ENCODE measurements around the gene IL22RA1.

The IL22RA1 gene

DNA sequence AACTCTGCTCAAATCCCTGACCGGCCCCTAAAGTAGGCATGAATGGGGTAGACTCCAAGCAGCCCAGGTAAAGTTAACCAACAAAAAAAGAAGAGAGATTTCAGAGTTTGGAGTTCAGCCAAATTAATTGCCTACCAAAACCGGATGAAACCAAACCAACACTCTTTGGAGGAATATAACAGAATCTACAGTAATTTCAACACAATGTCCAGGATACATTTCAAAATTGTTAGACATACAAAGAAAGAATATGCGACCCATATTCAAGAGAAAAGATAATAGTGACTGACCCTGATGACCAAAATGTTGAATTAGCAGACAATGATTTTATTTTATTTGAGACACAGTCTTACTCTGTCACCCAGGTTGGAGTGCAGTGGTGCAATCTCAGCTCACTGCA is 12.6 kb downstream of the IL22RA1 start:
- TF ChIP-seq, protein P1, sequence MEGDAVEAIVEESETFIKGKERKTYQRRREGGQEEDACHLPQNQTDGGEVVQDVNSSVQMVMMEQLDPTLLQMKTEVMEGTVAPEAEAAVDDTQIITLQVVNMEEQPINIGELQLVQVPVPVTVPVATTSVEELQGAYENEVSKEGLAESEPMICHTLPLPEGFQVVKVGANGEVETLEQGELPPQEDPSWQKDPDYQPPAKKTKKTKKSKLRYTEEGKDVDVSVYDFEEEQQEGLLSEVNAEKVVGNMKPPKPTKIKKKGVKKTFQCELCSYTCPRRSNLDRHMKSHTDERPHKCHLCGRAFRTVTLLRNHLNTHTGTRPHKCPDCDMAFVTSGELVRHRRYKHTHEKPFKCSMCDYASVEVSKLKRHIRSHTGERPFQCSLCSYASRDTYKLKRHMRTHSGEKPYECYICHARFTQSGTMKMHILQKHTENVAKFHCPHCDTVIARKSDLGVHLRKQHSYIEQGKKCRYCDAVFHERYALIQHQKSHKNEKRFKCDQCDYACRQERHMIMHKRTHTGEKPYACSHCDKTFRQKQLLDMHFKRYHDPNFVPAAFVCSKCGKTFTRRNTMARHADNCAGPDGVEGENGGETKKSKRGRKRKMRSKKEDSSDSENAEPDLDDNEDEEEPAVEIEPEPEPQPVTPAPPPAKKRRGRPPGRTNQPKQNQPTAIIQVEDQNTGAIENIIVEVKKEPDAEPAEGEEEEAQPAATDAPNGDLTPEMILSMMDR (IDR thresholded peaks at IDR 0.05; ENCODE audit: low read depth, low read length, missing control alignments): no peak
- H3K4me3 ChIP-seq (ENCODE audit: low read depth, low read length): no peak overlapping the region
- in situ Hi-C loops (cut with HindIII; ENCODE audit: low sequenced_read_pairs): no loop called here
- no peak for DNase-seq (ENCODE audit: low read depth)

DNA sequence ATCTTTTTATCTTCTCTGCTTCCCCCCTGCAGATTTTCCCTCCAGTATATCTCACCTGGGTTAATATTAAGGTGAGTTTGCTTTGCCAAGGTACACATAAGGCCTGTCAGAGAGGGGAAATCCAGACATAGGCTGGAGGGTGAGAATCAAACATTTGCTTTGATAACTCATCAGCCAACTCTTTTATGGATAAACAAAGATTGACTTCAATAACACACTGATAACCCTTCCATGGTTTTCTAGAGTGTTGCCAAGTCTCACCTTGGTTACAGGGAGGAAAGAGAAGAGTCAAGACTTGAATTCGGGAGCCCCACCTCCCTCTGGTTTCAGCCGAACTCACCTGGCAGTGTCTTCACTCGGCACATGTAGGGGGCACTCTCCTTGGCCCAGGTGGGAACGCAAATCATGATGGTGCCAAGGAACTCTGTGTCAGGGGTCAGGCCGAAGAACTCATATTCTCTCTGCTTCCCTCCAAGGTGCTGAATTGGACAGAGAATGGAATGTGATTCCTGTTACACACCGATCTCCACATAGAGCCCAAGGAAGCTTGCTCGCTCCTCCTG is 15.1 kb downstream of the IL22RA1 start:
- DNase-seq (ENCODE audit: low read depth): no peak
- in situ Hi-C loops (cut with HindIII; ENCODE audit: low sequenced_read_pairs): no loop called here
- TF ChIP-seq, protein P1 (IDR thresholded peaks at IDR 0.05; ENCODE audit: low read depth, low read length, missing control alignments): no peak
- no peak overlapping the region for H3K4me3 ChIP-seq (ENCODE audit: low read depth, low read length)

- in situ Hi-C loops (cut with HindIII; ENCODE audit: low sequenced_read_pairs): no loop called here
- no peak overlapping the region for H3K4me3 ChIP-seq (ENCODE audit: low read depth, low read length)
- TF ChIP-seq, protein P1 (IDR thresholded peaks at IDR 0.05; ENCODE audit: low read depth, low read length, missing control alignments): no peak
- no peak for DNase-seq (ENCODE audit: low read depth)
These were observed 15.7 kb downstream of the IL22RA1 start for GRCh38 chr1:24127134-24127800.

GRCh38 chr1:24126672-24127023 is 16.3 kb downstream of the IL22RA1 start:
- in situ Hi-C loops (cut with HindIII; ENCODE audit: low sequenced_read_pairs): no loop called here

DNA sequence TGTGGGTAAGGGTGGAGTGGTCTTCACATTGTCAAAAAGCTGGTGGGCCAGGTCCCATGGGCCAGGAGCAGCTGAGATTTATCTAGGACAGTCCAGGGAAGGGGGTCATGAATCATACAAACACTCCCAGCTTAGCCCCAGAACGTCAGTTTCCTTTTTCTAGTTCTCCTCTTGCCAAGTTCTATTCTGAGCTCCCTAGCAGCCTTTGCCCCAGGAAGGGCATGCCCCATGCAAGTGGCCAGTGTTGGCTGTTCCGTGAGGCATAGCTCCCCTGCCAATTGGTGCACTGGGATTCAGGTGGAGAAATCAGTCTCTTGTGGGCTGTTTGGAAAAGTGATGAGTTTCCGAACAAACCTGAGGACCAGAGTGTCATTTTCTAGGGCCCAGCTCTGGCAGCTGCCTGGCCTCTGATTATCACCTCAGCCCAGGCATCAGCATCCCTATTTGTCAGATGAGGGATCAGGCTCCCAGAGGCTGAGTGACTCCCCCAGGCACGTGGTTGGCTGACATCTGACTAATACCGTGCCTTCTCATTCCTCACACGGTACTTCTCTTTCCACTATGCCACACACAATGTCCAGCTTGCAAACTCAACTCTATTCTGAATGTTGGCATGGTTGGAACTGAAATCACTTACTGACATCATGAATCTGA is 16.8 kb downstream of the IL22RA1 start:
- in situ Hi-C loops (cut with HindIII; ENCODE audit: low sequenced_read_pairs): no loop called here
- TF ChIP-seq, protein P1 (IDR thresholded peaks at IDR 0.05; ENCODE audit: low read depth, low read length, missing control alignments): no peak
- no peak overlapping the region for H3K4me3 ChIP-seq (ENCODE audit: low read depth, low read length)
- no peak for DNase-seq (ENCODE audit: low read depth)

More at GRCh38 chr1:24126672-24127023, 16.3 kb downstream of the IL22RA1 start:
- no peak for DNase-seq (ENCODE audit: low read depth)
- no peak overlapping the region for H3K4me3 ChIP-seq (ENCODE audit: low read depth, low read length)
- TF ChIP-seq, protein P1 (IDR thresholded peaks at IDR 0.05; ENCODE audit: low read depth, low read length, missing control alignments): no peak

GRCh38 chr1:24125456-24125855 is 17.5 kb downstream of the IL22RA1 start:
- in situ Hi-C loops (cut with HindIII; ENCODE audit: low sequenced_read_pairs): no loop called here
- no peak for DNase-seq (ENCODE audit: low read depth)
- TF ChIP-seq, protein P1 (IDR thresholded peaks at IDR 0.05; ENCODE audit: low read depth, low read length, missing control alignments): no peak
- H3K4me3 ChIP-seq (ENCODE audit: low read depth, low read length): no peak overlapping the region

Measured in astrocyte of the cerebellum (primary cell).